Measurements from ENCODE around the gene SH3PXD2B. TPM values are rescaled to one million over a fixed set of nuclear protein-coding genes. Genes with fewer than 3 reads are reported as not detected.

Gene SH3PXD2B
- total and polyA plus RNA-seq, 2 of the 13 experiments (the other 11 are each of a cell fraction or from before 2014, with no cell fraction given), result 3.4 to 4.6 TPM

DNA sequence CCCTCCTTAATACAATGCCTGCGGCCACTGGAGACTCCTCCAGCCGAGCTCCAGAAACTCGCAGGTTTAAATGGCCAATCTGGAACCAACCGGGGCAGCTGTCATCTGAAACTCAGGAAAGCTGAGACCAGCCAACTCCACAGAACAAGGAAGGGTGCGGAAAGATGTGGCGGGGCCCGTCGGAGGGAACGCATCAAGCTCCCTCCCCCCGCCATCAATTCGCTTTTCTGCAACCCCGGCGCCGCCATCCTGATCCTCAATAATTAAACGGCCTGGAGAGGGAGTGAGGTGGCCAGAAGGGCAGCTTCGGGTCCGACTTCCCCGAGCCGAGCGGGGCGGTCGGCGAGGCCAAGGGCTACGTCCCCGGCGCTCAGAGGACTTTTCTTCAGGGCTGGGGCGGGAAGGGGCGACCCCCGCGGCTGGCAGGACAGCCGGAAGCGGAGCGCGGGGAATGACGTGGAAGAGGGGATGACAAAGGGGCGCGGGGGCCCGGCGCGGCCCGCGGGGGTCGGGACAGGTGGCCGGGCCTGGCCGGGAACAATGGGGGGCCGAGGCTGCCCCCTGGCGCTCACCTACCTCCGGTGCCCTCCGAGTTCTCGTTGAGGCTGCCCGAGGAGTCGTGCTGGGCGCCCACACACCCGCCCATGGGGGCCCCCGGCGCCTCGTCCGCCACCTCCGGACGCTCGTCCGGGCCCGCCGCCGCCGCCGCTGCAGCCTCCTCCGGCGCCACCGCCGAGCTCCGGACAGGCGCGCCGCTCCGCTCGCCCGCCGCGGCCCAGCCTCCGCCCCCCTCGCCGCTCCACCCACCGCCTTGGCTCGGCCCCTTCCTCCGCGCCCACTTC, 171.1 kb downstream of the SH3PXD2B start, which contains the start of gene UBTD2 (continued):
- TF ChIP-seq, protein P1, sequence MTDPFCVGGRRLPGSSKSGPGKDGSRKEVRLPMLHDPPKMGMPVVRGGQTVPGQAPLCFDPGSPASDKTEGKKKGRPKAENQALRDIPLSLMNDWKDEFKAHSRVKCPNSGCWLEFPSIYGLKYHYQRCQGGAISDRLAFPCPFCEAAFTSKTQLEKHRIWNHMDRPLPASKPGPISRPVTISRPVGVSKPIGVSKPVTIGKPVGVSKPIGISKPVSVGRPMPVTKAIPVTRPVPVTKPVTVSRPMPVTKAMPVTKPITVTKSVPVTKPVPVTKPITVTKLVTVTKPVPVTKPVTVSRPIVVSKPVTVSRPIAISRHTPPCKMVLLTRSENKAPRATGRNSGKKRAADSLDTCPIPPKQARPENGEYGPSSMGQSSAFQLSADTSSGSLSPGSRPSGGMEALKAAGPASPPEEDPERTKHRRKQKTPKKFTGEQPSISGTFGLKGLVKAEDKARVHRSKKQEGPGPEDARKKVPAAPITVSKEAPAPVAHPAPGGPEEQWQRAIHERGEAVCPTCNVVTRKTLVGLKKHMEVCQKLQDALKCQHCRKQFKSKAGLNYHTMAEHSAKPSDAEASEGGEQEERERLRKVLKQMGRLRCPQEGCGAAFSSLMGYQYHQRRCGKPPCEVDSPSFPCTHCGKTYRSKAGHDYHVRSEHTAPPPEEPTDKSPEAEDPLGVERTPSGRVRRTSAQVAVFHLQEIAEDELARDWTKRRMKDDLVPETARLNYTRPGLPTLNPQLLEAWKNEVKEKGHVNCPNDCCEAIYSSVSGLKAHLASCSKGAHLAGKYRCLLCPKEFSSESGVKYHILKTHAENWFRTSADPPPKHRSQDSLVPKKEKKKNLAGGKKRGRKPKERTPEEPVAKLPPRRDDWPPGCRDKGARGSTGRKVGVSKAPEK (CRISPR knock-in tag; IDR thresholded peaks at IDR 0.05; ENCODE audit: borderline replicate concordance), result no peak
- TF ChIP-seq ZBTB7A (CRISPR knock-in tag; IDR thresholded peaks at IDR 0.05), result peak; percentile 43; the same call in 1 of the 2 replicates
- TF ChIP-seq SP1 (IDR thresholded peaks at IDR 0.05), result no peak
- TF ChIP-seq SP1 (CRISPR knock-in tag; IDR thresholded peaks at IDR 0.05), result peak; percentile 29; the same call in 1 of the 2 replicates
- TF ChIP-seq RFX5 (IDR thresholded peaks at IDR 0.05; ENCODE audit: low read depth, low read length), result peak; percentile 91
- TF ChIP-seq ZNF550 (CRISPR knock-in tag; IDR thresholded peaks at IDR 0.05; ENCODE audit: borderline replicate concordance), result no peak
- peak; percentile 68; the same call in 1 of the 2 replicates for TF ChIP-seq DMAP1 (CRISPR knock-in tag; IDR thresholded peaks at IDR 0.05)
- no peak for TF ChIP-seq ZEB1 (IDR thresholded peaks at IDR 0.05; ENCODE audit: insufficient replicate concordance, low read depth)
- no peak for TF ChIP-seq ATF7 (IDR thresholded peaks at IDR 0.05)
- peak; percentile 62; the same call in 1 of the 2 replicates for TF ChIP-seq ATF7 (CRISPR knock-in tag; IDR thresholded peaks at IDR 0.05)
- TF ChIP-seq ZNF530 (CRISPR knock-in tag; IDR thresholded peaks at IDR 0.05; ENCODE audit: low read depth), result no peak
- TF ChIP-seq, protein P2, sequence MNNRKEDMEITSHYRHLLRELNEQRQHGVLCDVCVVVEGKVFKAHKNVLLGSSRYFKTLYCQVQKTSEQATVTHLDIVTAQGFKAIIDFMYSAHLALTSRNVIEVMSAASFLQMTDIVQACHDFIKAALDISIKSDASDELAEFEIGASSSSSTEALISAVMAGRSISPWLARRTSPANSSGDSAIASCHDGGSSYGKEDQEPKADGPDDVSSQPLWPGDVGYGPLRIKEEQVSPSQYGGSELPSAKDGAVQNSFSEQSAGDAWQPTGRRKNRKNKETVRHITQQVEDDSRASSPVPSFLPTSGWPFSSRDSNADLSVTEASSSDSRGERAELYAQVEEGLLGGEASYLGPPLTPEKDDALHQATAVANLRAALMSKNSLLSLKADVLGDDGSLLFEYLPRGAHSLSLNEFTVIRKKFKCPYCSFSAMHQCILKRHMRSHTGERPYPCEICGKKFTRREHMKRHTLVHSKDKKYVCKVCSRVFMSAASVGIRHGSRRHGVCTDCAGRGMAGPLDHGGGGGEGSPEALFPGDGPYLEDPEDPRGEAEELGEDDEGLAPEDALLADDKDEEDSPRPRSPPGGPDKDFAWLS (CRISPR knock-in tag; IDR thresholded peaks at IDR 0.05; ENCODE audit: borderline replicate concordance), result no peak
- TF ChIP-seq KLF16 (CRISPR knock-in tag; IDR thresholded peaks at IDR 0.05), result peak in 1 of 2 experiments; percentile 64; a peak in 1 of 4 replicates
- TF ChIP-seq, protein P3, sequence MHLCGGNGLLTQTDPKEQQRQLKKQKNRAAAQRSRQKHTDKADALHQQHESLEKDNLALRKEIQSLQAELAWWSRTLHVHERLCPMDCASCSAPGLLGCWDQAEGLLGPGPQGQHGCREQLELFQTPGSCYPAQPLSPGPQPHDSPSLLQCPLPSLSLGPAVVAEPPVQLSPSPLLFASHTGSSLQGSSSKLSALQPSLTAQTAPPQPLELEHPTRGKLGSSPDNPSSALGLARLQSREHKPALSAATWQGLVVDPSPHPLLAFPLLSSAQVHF (CRISPR knock-in tag; IDR thresholded peaks at IDR 0.05), result no peak
- TF ChIP-seq ZFP90 (CRISPR knock-in tag; IDR thresholded peaks at IDR 0.05; ENCODE audit: borderline replicate concordance), result no peak
- no peak for TF ChIP-seq RCOR2 (CRISPR knock-in tag; IDR thresholded peaks at IDR 0.05)
- TF ChIP-seq, protein P4, sequence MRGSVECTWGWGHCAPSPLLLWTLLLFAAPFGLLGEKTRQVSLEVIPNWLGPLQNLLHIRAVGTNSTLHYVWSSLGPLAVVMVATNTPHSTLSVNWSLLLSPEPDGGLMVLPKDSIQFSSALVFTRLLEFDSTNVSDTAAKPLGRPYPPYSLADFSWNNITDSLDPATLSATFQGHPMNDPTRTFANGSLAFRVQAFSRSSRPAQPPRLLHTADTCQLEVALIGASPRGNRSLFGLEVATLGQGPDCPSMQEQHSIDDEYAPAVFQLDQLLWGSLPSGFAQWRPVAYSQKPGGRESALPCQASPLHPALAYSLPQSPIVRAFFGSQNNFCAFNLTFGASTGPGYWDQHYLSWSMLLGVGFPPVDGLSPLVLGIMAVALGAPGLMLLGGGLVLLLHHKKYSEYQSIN (CRISPR knock-in tag; IDR thresholded peaks at IDR 0.05; ENCODE audit: borderline replicate concordance), result no peak
- TF ChIP-seq AGO2 (optimal IDR thresholded peaks at IDR 0.05; ENCODE audit: low read depth, low read length), result peak; percentile 91
- no peak for TF ChIP-seq ZNF775 (CRISPR knock-in tag; IDR thresholded peaks at IDR 0.05; ENCODE audit: borderline replicate concordance)
- TF ChIP-seq YEATS2 (CRISPR knock-in tag; IDR thresholded peaks at IDR 0.05; ENCODE audit: borderline replicate concordance), result 0 out of 2 replicates have a peak, but pooled peaks have one; percentile 30
